ENCODE measurements around the gene HCRT.
"Not testable (repeated sequence)": the region's sequence is repeated elsewhere in the genome, so short reads cannot be mapped to it uniquely, and the experiment has no call there.

The HCRT gene

GRCh38 chr17:42179335-42179734 is 5.9 kb downstream of the HCRT start:
- no peak for DNase-seq (ENCODE audit: low spot score)

GRCh38 chr17:42178817-42179216 is 6.4 kb downstream of the HCRT start:
- no peak for DNase-seq (ENCODE audit: low spot score)

GRCh38 chr17:42177684-42178083 is 7.6 kb downstream of the HCRT start:
- DNase-seq (ENCODE audit: low spot score), result no peak

- DNase-seq (ENCODE audit: low spot score), result no peak
Observed at GRCh38 chr17:42174126-42174783, 11.0 kb downstream of the HCRT start.

- peak; percentile 68 for DNase-seq (ENCODE audit: low spot score)
Observed at GRCh38 chr17:42171831-42172230, 13.4 kb downstream of the HCRT start.

- DNase-seq (ENCODE audit: low spot score), result no peak
Observed at GRCh38 chr17:42169351-42169750, 15.9 kb downstream of the HCRT start.

- no peak for DNase-seq (ENCODE audit: low spot score)
Observed at GRCh38 chr17:42167807-42168206, 17.4 kb downstream of the HCRT start.

GRCh38 chr17:42166196-42166763 is 19.0 kb downstream of the HCRT start:
- no peak for DNase-seq (ENCODE audit: low spot score)

GRCh38 chr17:42165751-42166150 is 19.5 kb downstream of the HCRT start:
- DNase-seq (ENCODE audit: low spot score), result no peak

- no peak for DNase-seq (ENCODE audit: low spot score)
Observed at GRCh38 chr17:42163696-42164407, 21.4 kb downstream of the HCRT start.

- DNase-seq (ENCODE audit: low spot score), result peak; percentile 85
Observed at GRCh38 chr17:42163113-42163512, 22.1 kb downstream of the HCRT start.

GRCh38 chr17:42160531-42160910 is 24.7 kb downstream of the HCRT start:
- no peak for DNase-seq (ENCODE audit: low spot score)

GRCh38 chr17:42159796-42160530 is 25.3 kb downstream of the HCRT start:
- no peak for DNase-seq (ENCODE audit: low spot score)

- no peak for DNase-seq (ENCODE audit: low spot score)
Observed at GRCh38 chr17:42155614-42156045, 29.6 kb downstream of the HCRT start.

- no peak for DNase-seq (ENCODE audit: low spot score)
Observed at GRCh38 chr17:42153919-42154742, 31.1 kb downstream of the HCRT start.

GRCh38 chr17:42146911-42147607 is 38.2 kb downstream of the HCRT start:
- DNase-seq (ENCODE audit: low spot score), result no peak

GRCh38 chr17:42143138-42143537 is 42.1 kb downstream of the HCRT start:
- DNase-seq (ENCODE audit: low spot score), result not testable (repeated sequence)

GRCh38 chr17:42142371-42142896 is 42.8 kb downstream of the HCRT start:
- DNase-seq (ENCODE audit: low spot score), result no peak

GRCh38 chr17:42141382-42141781 is 43.9 kb downstream of the HCRT start:
- DNase-seq (ENCODE audit: low spot score), result no peak

GRCh38 chr17:42140690-42141089 is 44.6 kb downstream of the HCRT start:
- not testable (repeated sequence) for DNase-seq (ENCODE audit: low spot score)

All from iPS-NIHi11 (cell line).